GM15510 (cell line): Measurements from ENCODE around the gene MAPK8IP3.

Experiments used
- POLR2A ChIP-seq: IDR thresholded peaks from 3 replicates; pipeline ENCODE4 v1.6.1; 2011; ENCODE audit warnings: borderline replicate concordance; ENCODE audit not compliant: insufficient read length; ENCODE audit errors: extremely low read depth

Gene MAPK8IP3

DNA sequence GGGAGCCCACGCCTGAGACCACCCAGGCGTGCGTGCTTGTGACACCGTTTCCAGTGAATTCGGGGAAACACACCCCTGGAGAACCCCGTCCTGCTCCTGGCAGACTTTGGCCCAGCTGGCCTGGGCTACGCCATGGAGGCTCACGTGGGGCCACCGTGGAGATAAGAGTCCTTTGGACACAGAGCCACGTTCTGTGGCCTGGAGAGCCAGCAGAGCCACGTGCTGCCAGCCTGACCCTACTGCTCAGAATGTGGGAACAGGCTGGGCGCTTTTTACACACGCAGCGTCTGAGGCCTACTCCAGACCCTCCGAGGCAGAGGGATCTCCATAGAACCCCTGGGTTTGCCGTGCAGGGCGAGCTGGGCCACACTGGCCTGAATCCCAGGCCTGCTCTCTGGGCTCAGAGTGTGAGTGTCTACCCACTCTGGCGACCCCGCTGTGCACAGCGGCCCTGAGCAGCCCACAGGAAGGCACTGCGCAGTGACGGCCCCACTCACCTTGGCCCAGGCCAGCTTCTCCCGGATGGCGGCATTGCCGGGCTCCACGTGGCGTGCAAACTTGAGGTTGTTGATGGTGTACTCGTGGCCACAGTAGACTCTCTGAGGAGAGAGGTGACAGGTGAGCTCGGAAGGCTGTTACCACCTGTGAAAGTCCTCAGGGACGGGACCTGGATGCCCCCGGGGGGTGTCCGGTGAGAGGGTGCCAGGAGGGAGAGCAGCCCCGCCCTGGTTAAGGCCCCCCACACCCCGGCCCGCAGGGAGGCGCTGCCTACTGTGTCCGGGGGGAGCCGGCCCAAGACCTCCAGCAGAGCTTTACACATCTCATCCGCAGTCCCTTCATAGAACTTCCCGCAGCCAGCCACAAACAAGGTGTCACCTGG lies 110.6 kb downstream of the MAPK8IP3 start:
- no peak for TF ChIP-seq POLR2A

DNA sequence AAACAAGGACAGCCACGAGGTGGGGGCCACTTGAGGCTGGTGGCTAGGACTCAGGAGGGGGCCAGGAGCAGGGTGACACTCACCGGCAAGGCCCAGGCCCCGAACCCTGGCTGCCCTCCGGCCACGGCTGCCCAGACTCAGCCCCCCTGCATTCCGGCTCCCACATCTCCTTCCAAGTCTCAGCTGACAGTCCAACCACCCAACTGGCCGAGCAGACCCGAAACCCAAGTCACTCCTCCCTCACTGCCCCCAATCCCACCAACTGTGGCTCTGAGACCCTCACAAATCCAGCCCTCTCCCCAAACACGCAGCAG lies 111.2 kb downstream of the MAPK8IP3 start:
- TF ChIP-seq POLR2A: no peak

DNA sequence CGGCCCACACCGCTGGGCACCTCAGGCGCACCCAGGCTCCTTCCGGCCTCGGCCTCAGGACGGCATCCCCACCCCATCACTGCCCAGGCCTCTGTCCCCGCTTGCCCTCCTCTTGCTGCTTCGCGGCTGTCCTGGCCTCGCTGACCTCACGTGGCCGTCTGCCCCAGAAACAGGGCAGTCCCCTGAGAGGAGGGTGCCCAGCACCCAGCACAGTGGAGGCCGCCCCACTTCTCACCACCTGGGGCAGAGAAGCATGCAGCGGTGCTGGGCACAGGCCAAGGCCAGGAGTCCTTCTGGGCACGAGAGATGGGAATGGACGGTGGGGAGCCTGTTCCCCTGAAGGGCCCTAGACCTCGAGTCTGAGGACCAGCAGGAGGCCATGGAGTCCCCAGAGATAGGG lies 111.7 kb downstream of the MAPK8IP3 start:
- TF ChIP-seq POLR2A: no peak

DNA sequence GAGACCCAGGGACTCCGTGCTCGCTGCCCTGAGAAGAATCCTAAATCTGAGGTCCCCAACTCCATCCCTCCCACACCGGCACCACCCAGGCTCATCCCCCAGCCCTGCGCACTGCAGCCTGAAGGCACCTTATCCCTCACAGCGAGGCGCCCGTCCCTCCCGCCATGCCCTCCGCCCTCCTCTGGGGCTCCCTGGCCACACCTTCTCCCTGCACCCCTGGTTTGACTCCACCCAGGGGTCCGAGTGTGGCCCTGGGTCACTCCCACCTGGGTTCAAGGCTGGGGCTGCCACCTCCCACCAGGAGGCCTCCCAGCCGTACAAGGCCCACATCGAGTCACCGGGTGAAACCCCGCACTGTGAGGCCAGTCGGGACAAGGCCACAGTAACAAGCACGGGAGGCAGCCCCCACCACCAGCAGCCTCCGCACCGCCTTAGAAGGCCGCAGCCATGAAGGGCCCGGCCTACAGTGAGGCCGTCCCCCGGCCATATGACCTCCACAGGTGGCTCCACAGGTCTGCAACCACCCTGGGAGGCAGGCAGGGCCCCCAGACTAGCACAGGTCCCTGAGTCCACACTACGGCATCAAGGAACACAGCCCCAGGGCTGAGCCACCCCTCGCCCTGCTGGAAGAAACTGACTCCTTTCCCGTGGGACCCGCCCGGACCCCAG lies 112.3 kb downstream of the MAPK8IP3 start:
- TF ChIP-seq POLR2A: no peak

DNA sequence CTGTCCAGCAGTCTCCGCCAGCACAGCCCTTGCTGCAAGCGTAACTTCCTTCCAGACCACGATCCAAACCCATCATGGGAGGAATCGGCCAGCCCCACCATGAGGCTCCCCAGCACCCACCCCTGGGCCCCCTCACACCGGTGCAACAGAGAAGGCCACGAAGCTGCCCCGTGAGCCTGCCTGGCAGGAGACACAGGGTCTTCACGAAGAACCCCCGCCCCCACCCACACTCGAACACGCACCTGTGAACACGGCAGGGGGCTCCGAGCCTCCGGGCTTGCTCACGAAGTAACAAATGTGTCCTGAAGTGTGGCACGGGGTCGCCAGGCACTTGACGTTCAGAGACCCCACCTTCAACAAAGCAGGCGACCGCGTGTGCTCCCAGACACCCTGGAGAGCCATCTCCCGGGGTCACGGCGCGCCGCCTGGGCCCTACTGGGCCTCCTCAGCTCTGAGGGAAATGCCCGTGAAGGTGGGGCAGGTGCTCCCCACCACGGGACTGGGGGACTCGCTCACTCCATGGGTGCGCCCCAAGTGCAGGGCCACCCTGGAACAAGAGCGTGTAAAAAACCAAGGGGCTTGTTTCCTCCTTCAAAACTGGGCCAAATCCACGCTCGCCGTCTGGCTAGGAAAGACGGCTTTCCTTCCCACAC lies 113.0 kb downstream of the MAPK8IP3 start:
- no peak for TF ChIP-seq POLR2A

DNA sequence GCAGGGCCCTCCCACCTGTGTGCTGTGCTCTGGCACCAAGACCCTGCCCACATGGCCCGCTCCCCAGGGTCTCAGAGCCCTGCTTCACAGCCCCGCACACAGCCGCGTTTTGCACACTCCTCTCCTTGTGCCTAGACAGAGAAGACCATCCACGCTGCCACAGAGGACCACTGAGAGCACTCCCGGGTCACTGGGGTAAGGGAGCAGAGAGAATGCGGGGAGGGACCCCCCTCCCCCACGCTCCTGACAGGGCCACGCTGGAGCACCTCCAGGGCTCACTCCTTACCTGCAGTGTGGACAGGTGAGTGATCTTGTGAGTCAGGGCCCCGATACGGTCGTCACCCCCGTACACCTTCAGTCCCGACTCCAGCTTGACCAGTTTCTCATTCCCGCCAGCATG lies 113.6 kb downstream of the MAPK8IP3 start:
- TF ChIP-seq POLR2A: no peak
